ENCODE data around the gene TPST2.

- TF ChIP-seq ZNF274 (IDR thresholded peaks at IDR 0.05; ENCODE audit: low read depth, low read length): no peak
- TF ChIP-seq YY1 (IDR thresholded peaks at IDR 0.05; ENCODE audit: insufficient read depth, insufficient read length): no peak
Measured at GRCh38 chr22:26565889-26566288, 24.0 kb downstream of the TPST2 start.
